ENCODE measurements around the gene RAB11A. TPM values are rescaled to one million over a fixed set of nuclear protein-coding genes. Genes with fewer than 3 reads are reported as not detected.
"Not testable (repeated sequence)": the region's sequence is repeated elsewhere in the genome, so short reads cannot be mapped to it uniquely, and the experiment has no call there.

The RAB11A gene
- total RNA-seq, 1 donor from 2014 or later: 317 TPM

DNA sequence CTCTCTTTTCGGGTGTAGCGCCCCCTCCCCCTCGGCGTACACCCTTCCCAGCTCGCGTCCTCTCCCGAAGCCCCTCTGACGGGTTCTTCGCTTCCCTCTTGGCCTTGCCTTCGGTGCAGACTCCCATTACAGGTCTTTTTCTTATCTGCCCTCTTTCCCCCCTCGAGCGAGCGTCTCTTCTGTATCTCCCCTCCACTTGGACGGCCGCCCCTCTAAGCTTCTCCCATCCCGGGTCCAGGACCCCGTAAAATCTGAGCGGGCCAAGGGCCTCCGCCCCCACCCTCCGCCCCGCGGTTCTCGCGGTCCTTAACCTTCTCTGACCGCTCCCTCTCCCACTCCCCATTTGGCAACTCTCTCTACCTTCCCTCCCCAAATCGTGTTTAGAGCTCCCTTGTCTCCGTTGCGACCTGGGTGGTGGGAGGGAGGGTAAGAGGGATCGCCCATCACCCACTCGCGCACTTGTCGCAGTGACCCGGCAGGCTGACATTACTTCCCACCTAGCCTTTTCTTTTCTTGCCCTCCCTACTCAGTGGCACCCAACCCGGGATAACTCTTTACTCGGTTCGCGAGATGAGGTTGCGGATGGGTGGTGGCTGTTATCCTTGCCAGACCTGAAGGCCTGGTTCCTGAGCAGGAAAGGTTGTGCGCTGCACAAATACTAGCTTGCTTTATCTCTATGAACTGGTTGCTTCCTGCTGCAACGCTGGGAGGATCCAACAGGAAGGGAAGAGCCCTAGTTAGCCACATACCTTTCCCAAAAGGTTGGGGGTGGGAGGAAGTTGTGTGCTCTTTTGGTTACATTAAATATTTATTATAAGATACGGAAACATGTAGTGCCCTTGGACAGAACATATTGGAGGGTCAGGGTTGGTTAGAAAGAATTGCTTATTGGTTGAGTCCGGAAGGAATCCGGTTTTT, 922 bp downstream of the RAB11A start:
- H3K27ac Mint-ChIP-seq (ENCODE audit: unreplicated experiment): peak overlapping the region; percentile 95
- no peaks in the 10 kb centered on the region for H3K27me3 Mint-ChIP-seq (ENCODE audit: unreplicated experiment)
- peaks cover 24% of the 10 kb centered on the region for H3K4me1 Mint-ChIP-seq (ENCODE audit: unreplicated experiment)
- H3K9me3 Mint-ChIP-seq (ENCODE audit: unreplicated experiment): no peaks in the 10 kb centered on the region
- no peak for DNase-seq (ENCODE audit: extremely low spot score, unreplicated experiment)
- H3K4me3 Mint-ChIP-seq (ENCODE audit: unreplicated experiment): peak overlapping the region; percentile 98
- TF ChIP-seq, protein P1, sequence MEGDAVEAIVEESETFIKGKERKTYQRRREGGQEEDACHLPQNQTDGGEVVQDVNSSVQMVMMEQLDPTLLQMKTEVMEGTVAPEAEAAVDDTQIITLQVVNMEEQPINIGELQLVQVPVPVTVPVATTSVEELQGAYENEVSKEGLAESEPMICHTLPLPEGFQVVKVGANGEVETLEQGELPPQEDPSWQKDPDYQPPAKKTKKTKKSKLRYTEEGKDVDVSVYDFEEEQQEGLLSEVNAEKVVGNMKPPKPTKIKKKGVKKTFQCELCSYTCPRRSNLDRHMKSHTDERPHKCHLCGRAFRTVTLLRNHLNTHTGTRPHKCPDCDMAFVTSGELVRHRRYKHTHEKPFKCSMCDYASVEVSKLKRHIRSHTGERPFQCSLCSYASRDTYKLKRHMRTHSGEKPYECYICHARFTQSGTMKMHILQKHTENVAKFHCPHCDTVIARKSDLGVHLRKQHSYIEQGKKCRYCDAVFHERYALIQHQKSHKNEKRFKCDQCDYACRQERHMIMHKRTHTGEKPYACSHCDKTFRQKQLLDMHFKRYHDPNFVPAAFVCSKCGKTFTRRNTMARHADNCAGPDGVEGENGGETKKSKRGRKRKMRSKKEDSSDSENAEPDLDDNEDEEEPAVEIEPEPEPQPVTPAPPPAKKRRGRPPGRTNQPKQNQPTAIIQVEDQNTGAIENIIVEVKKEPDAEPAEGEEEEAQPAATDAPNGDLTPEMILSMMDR (IDR thresholded peaks at IDR 0.05): no peak
- H3K36me3 Mint-ChIP-seq (ENCODE audit: unreplicated experiment): peaks cover 2% of the 10 kb centered on the region

DNA sequence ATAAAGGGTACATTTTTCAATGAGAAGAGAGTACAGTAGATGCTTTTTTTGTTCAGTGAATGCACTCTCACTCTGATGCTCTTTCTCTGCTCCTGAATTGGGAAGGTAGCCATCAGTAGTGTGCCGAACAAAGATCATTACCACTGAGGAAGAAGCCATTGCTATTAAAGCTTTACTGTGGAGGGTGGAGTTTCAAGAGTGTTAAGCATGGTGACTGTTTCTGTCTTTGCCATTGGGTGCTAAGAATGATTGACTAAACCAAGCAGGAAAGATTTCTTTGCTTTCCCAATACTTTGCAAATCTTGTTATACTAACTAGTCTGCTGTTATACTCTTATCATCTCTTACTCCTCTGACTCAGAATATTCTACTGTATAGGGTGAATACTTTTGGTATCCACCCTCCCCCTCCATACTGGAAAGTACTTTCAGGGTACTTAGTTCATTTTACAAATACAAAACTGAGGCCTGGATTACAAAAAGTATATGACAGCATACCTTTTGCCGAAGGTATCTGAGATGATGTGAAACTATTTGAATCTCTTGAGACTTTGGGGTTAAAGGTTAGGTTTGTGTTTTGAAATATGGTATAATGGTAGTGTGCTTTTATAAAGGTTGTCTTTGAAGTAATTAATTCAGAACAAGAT, 1.7 kb downstream of the RAB11A start:
- H3K27ac Mint-ChIP-seq (ENCODE audit: unreplicated experiment): peak overlapping the region; percentile 95
- TF ChIP-seq, protein P1 (IDR thresholded peaks at IDR 0.05): no peak
- H3K9me3 Mint-ChIP-seq (ENCODE audit: unreplicated experiment): no peaks in the 10 kb centered on the region
- H3K27me3 Mint-ChIP-seq (ENCODE audit: unreplicated experiment): no peaks in the 10 kb centered on the region
- no peak for DNase-seq (ENCODE audit: extremely low spot score, unreplicated experiment)
- peaks cover 8% of the 10 kb centered on the region for H3K36me3 Mint-ChIP-seq (ENCODE audit: unreplicated experiment)
- peak overlapping the region; percentile 98 for H3K4me3 Mint-ChIP-seq (ENCODE audit: unreplicated experiment)
- peaks cover 30% of the 10 kb centered on the region for H3K4me1 Mint-ChIP-seq (ENCODE audit: unreplicated experiment)

DNA sequence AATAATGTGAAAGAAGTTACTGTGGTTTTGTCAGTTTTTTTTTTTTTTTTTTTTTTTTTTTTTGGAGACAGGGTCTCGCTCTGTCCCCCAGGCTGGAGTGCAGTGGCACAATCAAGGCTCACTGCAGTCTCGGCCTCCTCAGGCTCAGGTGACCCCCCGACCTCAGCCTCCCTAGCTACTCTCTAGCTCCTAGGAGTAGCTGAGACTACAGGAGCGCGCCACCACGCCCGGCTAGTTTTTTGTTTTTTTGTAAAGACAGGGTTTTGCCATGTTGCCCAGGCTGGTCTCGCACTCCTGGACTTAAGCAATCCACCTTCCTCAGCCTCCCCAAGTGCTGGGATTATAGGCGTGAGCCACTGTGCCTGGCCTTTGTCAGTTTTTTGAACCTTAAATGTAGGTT, 2.6 kb downstream of the RAB11A start:
- not testable (repeated sequence) for DNase-seq (ENCODE audit: extremely low spot score, unreplicated experiment); H3K36me3 Mint-ChIP-seq (ENCODE audit: unreplicated experiment); H3K27ac Mint-ChIP-seq (ENCODE audit: unreplicated experiment); H3K9me3 Mint-ChIP-seq (ENCODE audit: unreplicated experiment); H3K27me3 Mint-ChIP-seq (ENCODE audit: unreplicated experiment)
- Mint-ChIP-seq H3K4me3 (ENCODE audit: unreplicated experiment) (peak overlapping the region; percentile 98), H3K4me1 (ENCODE audit: unreplicated experiment) (peaks cover 31% of the 10 kb centered on the region)

DNA sequence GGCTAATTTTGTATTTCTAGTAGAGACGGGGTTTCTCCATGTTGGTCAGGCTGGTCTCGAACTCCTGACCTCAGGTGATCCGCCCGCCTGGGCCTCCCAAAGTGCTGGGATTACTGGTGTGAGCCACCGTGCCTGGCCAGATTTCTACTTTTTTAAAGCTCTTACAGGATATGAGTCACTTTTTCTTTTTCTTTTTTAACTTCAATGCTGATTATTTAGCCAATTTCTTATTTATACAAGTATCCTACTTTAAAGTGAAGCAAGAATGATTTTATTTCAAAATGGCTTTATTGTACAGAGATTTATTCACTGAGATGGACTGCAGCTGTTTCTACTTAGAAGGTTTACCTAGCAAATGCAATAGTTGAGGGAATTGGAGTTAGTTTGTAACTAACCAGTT, 3.3 kb downstream of the RAB11A start:
- not testable (repeated sequence) for H3K9me3 Mint-ChIP-seq (ENCODE audit: unreplicated experiment); DNase-seq (ENCODE audit: extremely low spot score, unreplicated experiment); H3K27me3 Mint-ChIP-seq (ENCODE audit: unreplicated experiment)
- Mint-ChIP-seq H3K4me1 (ENCODE audit: unreplicated experiment) (peaks cover 33% of the 10 kb centered on the region), H3K27ac (ENCODE audit: unreplicated experiment) (peak overlapping the region; percentile 39), H3K36me3 (ENCODE audit: unreplicated experiment) (peaks cover 12% of the 10 kb centered on the region), H3K4me3 (ENCODE audit: unreplicated experiment) (peak overlapping the region; percentile 20)

DNA sequence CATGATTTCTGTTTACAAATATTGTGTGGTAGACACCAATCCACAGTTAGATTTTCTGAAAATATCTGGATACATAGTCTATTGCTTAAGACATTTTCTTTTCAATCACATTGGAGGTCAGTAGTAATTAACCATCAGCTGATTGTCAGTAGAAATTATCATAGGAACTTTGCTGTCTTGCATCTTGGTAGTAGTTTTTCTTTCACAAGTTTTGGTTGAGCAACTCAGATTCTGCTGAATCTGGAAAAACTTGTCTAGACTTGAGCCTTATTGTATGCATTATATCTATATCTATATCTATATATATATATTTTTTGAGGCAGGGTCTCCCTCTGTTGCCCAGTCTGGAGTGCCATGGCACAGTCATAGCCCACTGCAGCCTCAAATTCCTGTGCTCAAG, 4.0 kb downstream of the RAB11A start:
- TF ChIP-seq, protein P1 (IDR thresholded peaks at IDR 0.05): no peak
- Mint-ChIP-seq H3K4me3 (ENCODE audit: unreplicated experiment) (no peak overlapping the region), H3K27ac (ENCODE audit: unreplicated experiment) (peak overlapping the region; percentile 23), H3K4me1 (ENCODE audit: unreplicated experiment) (peaks cover 33% of the 10 kb centered on the region), H3K36me3 (ENCODE audit: unreplicated experiment) (peaks cover 18% of the 10 kb centered on the region), H3K27me3 (ENCODE audit: unreplicated experiment) (no peaks in the 10 kb centered on the region), H3K9me3 (ENCODE audit: unreplicated experiment) (no peaks in the 10 kb centered on the region)
- DNase-seq (ENCODE audit: extremely low spot score, unreplicated experiment): no peak

DNA sequence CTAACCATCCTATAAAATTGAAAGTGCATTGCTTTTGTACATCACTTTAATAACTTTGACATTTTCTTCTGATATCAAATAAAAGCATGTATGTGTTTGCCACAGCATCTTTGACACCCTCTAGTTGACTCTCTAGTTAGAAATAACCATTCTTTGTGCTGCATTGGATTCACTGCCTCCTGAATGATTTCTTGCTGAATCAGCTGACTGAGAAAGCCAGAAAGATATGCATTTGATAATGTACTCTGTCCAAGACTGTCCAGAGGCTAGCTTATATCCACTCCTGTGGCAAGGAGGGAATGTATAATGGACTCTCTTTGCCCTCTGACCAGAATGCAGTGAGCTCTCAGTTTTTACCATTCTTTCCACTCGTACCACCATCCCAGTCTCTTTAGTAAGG, 6.2 kb downstream of the RAB11A start:
- no peak for DNase-seq (ENCODE audit: extremely low spot score, unreplicated experiment)
- Mint-ChIP-seq H3K27me3 (ENCODE audit: unreplicated experiment) (no peaks in the 10 kb centered on the region), H3K4me1 (ENCODE audit: unreplicated experiment) (peaks cover 29% of the 10 kb centered on the region), H3K4me3 (ENCODE audit: unreplicated experiment) (no peak overlapping the region), H3K27ac (ENCODE audit: unreplicated experiment) (no peak overlapping the region), H3K36me3 (ENCODE audit: unreplicated experiment) (peaks cover 26% of the 10 kb centered on the region), H3K9me3 (ENCODE audit: unreplicated experiment) (no peaks in the 10 kb centered on the region)
- TF ChIP-seq, protein P1 (IDR thresholded peaks at IDR 0.05): no peak
